ENCODE data around the gene PDE3B. TPM values are rescaled to one million over a fixed set of nuclear protein-coding genes. Genes with fewer than 3 reads are reported as not detected.
A peak's percentile ranks its signal among the peaks of the same experiment; 100 is the strongest.
"Not testable (repeated sequence)": the region's sequence is repeated elsewhere in the genome, so short reads cannot be mapped to it uniquely, and the experiment has no call there.

The PDE3B gene
- total RNA-seq, 1 experiment from 2014 or later, result 25.2 TPM

DNA sequence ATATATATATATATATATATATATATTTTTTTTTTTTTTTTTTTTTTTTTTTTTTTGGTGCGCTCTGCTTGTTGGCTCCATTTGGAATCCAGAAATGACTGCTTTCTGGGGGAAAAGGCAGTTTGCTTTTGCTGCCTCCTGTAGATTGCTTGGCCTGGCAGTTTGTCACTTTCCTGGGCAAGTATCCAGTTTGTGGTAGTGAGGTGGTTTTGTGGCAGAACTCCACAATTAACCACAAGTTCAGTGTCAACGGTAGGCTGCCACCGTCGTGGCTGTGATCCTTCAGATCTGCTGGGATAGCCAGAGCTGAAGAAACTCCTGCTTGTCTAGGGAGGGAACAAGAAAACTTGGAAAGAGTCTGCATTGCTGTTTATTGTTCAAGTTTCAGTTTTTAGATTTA, 5.0 kb upstream of the PDE3B start:
- DNase-seq (ENCODE audit: extremely low read depth, low read depth), result no peak

DNA sequence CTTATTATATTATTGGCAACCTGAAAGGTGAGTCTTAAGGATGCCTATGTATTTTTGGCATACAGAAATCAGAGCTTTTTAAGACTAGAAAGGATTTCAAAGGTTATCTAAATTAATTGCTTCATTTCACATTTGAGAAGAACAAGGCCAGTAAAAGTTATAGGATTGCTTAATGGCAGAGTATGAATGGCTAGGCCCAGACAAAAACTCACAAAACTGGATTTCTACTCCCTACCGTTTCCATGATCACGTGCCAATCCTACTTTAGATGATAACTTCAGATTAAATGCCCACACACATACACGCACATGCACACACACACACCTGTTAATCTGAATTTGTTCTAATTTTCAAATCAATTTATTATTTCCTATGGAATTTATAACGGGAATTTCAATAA, 1.8 kb upstream of the PDE3B start:
- no peak for DNase-seq (ENCODE audit: extremely low read depth, low read depth)

DNA sequence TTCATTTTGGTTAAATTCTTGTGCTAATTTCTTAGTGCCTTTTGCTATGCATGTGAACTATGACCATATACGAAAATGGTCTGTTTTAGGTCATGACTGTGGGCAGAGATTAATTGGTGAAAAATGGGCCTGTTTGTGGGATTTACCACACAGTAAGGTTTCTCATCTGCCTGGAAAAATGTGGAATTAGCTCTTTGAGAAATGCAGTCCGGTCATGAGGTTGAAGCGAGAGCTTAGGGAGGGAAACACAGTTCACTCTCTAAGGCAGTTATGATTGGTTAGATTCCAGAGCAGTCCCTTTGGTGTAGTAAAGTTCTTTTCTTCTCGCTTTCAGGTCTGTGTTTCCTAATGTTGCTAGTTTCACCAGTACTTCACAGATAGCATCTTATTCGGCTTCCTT, 1.2 kb upstream of the PDE3B start:
- DNase-seq (ENCODE audit: extremely low read depth, low read depth), result no peak

DNA sequence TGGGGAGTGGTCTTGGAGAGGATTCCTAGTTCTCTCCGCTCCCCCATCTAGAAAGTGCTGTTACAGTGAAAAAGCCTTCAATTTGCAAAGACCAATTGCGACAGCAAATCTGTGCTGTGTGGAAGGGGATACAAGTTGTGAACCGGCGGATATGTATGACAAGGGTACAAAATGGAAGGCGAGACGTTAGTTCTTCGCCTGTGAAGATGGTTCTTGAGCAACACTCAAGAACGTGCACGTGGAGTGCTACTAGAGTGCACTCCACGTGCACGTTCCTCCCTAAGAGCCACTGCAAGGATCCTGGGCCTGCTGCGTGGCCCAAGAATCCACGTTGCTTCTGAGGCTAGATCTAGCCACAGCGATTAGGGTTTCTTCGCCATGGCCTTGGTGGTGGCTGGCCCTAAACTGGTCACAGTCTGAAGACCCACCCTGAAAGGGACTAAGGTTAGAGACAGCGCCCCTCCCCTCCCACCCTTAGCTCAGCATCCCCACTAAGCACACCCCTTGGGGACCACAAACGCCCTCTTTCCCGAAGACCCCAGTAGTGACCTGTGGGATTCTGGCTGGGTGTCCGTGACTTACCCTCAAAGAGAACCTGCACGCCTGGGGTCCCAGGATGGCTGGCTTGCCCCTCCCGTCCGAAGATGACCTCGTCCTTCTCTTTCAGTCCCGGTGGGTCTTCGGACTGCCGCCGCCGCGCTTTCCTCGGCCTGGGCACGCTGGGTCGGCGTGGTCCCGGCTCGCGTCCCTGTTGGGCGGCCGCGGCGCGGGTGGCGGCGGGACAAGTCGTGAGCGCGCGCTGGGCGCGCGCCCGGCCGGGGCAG, 519 bp upstream of the PDE3B start:
- no peak for DNase-seq (ENCODE audit: extremely low read depth, low read depth)

DNA sequence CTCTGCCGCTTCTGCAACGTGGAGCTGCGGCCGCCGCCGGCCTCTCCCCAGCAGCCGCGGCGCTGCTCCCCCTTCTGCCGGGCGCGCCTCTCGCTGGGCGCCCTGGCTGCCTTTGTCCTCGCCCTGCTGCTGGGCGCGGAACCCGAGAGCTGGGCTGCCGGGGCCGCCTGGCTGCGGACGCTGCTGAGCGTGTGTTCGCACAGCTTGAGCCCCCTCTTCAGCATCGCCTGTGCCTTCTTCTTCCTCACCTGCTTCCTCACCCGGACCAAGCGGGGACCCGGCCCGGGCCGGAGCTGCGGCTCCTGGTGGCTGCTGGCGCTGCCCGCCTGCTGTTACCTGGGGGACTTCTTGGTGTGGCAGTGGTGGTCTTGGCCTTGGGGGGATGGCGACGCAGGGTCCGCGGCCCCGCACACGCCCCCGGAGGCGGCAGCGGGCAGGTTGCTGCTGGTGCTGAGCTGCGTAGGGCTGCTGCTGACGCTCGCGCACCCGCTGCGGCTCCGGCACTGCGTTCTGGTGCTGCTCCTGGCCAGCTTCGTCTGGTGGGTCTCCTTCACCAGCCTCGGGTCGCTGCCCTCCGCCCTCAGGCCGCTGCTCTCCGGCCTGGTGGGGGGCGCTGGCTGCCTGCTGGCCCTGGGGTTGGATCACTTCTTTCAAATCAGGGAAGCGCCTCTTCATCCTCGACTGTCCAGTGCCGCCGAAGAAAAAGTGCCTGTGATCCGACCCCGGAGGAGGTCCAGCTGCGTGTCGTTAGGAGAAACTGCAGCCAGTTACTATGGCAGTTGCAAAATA, 816 bp downstream of the PDE3B start:
- no peak for DNase-seq (ENCODE audit: extremely low read depth, low read depth)

DNA sequence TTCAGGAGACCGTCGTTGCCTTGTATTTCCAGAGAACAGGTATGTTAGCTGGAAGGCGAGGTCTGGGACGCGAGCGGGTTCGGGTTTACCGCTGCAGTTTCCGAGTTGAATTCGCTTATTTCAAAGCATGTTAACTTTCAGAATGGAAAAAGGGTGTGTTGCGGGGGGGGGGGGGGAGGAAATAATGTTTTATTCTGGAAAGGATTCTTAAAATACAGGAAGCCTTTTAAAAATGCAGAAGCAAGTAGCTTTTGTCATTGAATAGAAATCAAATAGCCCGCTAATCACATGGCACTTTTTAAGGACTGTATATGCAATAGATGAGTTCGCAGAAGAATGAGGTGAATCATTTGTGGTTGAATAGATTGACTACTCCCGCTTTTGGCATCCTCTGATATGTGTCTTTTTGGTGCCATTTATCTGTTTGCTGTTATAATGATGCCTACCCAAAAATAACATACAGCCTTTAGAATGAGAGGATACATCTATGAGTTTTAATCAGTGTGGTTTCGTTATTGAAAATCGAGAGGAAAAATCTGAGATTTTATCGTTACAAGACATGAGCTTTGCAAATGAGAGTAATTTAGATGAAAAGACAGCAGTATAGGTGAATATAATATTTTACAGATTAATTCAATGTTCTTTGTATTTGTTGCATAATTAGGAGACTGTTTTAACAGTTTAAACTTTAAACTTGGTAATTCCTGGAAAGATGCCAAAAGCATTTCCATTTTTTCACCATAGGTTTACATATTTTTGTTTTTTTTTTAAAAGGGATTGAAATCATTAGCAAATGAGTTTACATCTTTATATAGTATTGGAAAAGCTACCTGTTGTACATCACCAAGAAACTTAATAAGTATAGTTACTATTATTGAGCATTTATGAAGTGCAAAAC, 1.7 kb downstream of the PDE3B start:
- DNase-seq (ENCODE audit: extremely low read depth, low read depth), result peak; percentile 41

DNA sequence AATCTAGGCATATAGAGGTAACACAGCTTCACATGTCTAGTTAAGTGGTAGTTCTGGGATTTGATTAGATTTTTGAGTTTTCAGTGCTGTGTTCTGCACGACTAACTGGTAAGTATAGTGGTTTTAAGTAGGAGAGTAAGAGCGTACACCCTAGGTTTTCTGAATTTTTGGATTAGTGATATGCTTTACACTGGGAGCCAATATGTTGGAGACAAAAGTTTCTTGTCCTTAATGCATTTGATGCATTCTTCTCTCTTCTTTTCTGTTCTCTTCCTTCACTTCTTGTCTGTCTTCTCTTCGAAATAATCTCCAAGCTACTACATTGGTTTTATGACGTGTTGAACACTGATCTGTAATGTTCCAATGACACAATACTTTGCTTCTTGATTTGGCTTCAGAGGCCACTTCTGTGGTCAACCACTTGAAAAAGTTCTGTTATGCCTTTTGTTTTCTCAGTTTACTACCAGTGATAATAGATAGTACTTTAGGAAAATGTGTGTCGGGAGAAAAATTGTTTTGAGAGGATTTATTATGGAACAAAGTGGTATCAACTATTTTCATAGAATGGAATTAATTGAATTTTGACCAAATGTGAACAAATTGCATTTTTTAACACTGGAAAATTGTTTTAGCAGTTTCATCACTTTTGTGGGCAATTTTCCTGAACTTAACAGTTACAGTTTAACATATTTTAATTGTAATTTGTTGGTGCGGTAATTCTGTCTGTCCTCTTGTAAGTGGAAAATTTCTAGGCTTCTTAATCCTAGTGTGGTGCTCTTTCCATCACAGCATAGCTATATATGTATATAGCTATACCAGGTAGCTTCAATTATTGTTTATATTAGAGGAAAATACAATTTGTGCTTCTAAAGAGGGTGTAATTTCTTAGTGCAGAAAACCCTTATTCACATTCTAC, 2.6 kb downstream of the PDE3B start:
- DNase-seq (ENCODE audit: extremely low read depth, low read depth), result no peak

DNA sequence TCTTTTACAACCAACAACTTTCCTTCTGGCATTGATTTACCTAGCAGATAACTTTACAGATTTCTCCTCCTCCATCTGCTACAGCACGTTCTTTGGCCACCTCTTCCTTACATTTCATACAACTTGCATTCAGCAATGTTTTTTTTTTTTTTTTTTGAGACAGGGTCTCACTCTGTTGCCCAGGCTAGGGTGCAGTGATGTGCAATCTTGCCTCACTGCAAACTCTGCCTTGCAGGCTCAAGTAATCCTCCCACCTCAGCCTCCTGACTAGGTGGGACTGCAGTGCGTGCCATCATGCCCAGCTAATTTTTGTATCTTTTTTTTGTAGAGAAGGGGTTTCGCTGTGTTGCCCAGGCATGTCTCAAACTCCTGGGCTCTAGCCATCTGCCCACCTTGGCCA, 6.5 kb downstream of the PDE3B start:
- no peak for DNase-seq (ENCODE audit: extremely low read depth, low read depth)

DNA sequence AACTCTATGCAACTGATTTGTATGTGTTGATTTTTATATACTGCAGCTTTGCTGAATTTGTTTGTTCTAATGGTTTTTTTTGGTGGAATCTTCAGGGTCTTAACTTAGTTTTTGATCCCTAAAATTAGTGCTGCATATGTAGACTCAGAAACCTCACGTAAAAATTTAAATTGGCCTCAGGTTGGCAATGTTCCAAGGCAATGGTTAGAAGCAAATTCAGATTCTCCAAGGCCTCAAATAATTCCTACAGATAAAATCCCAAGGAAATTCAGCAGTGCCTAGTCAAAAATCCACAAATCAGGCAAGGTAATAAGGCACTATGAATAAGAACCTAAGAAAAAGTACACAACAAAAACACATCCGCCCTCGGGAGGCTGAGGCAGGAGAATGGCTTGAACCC, 9.5 kb downstream of the PDE3B start:
- DNase-seq (ENCODE audit: extremely low read depth, low read depth), result no peak

DNA sequence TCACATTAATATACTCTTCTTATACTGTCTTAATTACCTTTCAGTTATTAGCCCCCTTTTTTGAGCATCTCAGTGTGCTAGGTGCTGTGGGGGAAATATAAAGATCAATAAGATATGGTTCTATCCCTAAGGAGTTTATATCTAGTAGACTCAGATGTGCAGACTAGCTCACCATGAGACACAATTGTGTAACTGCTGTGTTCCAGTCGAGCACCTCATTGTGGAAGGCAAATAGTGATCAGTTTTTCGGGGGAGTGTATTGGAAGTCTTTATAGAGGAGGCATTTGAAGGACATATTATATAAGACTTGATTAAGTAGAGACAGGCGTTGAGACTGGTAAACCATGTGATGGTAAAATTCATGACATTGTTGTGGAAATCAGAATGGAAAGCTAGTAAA, 11.8 kb downstream of the PDE3B start:
- DNase-seq (ENCODE audit: extremely low read depth, low read depth), result no peak

DNA sequence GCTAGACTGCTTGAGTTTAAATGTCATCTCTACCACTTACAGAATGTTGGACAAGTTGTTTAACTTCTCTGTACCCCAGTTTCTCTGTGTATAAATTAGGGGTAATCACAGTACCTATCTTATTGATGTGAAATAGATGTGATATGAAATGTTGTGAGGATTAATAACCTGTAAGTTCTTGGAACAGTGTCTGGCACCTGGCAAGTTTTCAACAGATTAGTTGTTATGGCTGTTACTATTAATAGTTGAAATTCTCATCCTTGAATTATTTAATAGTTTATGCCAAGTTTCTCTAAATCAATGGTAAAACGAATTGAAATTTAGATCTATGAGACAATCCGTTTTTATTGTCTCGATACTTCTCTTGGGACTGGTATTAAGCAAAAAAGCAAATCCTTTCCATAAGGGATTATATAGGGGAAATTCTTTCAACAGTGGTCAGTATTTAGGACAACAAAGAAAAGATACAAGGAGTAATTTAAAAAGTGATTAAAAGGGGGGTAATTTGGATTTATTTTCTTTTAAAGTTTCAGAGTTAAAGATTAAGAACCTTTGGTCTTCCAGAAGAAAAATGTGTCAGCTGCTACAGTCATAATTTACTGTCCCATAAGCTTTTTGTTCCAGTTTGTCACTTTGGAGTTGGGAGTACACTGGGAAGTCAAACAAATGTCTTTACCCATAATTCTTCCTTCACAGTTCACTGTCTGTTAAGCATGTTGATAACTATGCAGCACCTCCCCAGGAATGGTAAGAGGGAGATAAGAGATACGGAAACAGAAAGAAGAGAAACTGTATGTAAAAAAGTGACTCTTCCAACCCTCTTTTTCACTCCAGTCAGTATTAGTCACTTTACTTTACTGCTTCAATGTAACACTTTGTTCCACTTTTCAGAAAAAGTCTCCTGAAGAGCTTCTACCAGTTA, 13.2 kb downstream of the PDE3B start:
- no peak for DNase-seq (ENCODE audit: extremely low read depth, low read depth)

DNA sequence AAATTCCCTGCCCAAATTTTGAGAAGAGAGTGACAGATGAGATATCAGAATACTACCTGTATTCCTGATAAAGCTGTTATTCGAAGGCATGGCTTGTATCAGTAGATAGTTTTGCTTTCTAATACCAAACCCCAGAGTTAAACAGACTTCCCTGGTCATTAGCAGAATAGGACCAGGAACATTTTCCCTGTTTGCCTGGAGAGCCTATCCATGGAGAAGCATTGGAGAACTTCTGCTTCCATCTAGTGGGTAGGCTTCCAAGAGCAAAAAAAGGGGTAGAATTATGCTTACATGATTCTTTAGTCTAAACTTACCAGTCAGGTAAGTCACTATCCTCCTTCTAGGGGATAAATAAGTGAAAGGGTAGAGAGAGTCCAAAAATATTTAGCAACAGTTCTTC, 14.2 kb downstream of the PDE3B start:
- no peak for DNase-seq (ENCODE audit: extremely low read depth, low read depth)

DNA sequence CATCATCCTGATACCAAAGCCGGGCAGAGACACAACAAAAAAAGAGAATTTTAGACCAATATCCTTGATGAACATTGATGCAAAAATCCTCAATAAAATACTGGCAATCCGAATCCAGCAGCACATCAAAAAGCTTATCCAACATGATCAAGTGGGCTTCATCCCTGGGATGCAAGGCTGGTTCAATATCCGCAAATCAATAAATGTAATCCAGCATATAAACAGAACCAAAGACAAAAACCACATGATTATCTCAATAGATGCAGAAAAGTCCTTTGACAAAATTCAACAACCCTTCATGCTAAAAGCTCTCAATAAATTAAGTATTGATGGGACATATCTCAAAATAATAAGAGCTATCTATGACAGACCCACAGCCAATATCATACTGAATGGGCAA, 21.3 kb downstream of the PDE3B start:
- DNase-seq (ENCODE audit: extremely low read depth, low read depth), result not testable (repeated sequence)

DNA sequence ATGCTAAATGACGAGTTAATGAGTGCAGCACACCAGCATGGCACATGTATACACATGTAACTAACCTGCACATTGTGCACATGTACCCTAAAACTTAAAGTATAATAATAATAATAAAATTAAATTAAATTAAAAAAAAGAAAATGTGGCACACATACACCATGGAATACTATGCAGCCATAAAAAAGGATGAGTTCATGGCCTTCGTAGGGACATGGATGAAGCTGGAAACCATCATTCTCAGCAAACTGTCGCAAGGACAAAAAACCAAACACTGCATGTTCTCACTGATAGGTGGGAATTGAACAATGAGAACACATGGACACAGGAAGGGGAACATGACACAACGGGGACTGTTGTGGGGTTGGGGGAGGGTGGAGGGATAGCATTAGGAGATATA, 23.7 kb downstream of the PDE3B start:
- not testable (repeated sequence) for DNase-seq (ENCODE audit: extremely low read depth, low read depth)

DNA sequence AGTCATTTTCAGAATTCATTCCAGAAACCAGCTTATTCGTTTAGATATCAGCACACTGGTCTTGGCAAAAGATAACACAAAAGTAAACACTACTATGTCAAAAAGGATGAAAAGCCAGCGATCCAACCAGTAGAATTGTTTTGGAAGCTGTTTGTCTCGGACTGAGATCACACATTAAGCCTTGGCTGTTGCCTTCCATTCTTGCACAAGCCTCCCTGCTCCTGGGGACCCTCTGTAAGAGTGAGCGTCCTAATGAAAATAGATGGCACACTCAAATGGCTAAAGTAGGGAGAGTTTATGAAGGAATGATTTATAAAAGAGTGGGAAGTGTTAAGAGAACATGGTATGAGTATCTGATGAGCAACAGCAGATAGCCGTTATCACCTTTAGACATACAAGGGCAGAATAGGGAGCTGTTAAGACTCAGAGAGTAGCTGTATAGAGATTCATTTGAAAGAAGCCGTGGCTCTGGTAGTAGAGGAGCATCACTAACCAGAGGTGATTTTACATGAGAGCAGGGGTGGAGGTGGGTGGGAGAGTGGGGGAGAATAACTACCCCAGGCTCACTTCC, 25.2 kb downstream of the PDE3B start:
- no peak for DNase-seq (ENCODE audit: extremely low read depth, low read depth)

DNA sequence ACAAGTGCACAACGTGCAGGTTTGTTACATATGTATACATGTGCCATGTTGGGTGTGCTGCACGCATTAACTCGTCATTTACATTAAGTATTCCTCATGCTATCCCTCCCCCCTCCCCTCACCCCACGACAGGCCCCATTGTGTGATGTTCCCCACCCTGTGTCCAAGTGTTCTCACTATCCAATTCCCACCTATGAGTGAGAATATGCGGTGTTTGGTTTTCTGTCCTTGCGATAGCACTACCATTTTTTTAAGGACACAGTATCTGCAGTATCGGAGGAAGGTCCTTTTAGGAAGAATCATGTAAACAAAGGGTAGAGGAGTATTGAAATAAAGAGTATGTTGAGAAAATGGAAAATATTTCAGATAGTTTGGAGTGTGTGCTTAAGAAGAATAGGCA, 25.9 kb downstream of the PDE3B start:
- no peak for DNase-seq (ENCODE audit: extremely low read depth, low read depth)

DNA sequence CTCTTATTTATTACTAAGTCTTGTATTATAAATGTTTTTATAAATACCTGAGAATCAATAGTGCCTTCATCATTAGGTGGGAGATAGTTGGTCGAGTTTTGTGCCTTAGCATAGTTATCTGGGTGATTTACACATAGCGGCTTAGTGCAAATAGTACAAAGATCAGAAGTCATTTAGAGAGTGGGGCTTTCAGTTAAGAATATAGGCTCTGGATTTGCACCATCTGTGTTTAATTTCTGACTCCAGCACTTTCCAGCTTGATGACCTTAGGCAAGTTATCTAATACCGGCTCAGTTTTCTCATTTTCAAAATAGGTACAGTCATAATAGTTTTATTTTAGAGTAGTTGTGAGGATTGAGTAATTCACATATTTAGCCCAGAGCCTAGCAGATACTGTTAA, 26.4 kb downstream of the PDE3B start:
- no peak for DNase-seq (ENCODE audit: extremely low read depth, low read depth)

DNA sequence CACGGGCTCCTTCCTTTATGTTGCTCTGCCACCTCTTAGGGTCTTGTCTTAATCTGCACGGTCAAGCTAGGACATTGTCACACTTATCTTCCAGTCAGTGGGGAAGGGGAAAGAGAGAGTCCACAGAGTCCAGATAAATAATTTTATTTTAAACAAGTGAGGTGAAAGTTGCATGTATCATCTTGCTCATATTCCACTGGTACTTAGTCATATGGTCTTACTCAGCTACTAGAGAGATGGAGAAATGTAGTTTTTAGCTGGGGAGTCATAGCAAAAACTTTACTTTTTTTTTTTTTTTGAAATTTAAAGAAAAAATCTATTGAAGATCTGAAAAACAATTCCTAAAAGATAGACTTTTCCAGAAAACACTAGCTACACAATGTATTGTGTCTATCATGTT, 29.0 kb downstream of the PDE3B start:
- DNase-seq (ENCODE audit: extremely low read depth, low read depth), result no peak

DNA sequence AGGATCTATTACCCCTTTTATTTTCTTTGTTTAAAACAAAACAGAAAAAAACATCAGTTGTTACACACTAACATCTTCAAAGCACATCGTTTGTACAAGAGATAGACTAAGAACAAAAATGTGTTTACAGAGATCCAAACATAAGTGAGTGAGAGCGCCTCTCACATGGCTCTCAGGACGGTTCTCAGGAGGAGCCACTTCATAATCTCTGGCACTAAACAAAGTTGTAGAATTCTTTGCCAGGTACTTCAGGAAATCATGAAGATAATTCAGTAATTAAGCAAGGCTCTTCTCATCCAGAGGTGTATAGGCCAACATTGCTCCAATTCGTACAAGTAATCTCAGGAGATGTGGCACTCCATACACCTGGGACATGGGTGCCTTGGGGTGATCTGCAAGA, 29.8 kb downstream of the PDE3B start:
- DNase-seq (ENCODE audit: extremely low read depth, low read depth), result no peak

Data from NCI-H460 (cell line).